Lower leg skin (tissue), 3 donors: ENCODE results near the gene RPS6KA4.

Source experiments
- CTCF ChIP-seq, 3 donors: fragments of 450-650 bp; IDR thresholded peaks; one replicate each; pipeline ENCODE4 v1.5.1; 2016; ENCODE audit warnings: antibody characterized with exemption in 3 of 3, mild to moderate bottlenecking in 3 of 3, moderate library complexity in 2 of 3
- POLR2A ChIP-seq, 2 donors: fragments of 450-650 bp; IDR thresholded peaks; one replicate each; pipeline ENCODE4 v1.6.1; 2016 to 2017; ENCODE audit warnings: antibody characterized with exemption in 2 of 2, mild to moderate bottlenecking in 1 of 2, moderate library complexity in 1 of 2

GRCh38 chr11:64364435-64364834 is 5.5 kb downstream of the RPS6KA4 start:
- TF ChIP-seq POLR2A (IDR thresholded peaks at IDR 0.05) (no peak), CTCF (IDR thresholded peaks at IDR 0.05) (no peak)
